HepG2 (cell line): ENCODE measurements around the gene NMNAT3. TPM values are rescaled to one million over a fixed set of nuclear protein-coding genes. Genes with fewer than 3 reads are reported as not detected.

Experiments used
- ATAC-seq: fragments of 200-7000 bp; cut with Tn5 transposase; 3 replicates; pipeline ENCODE4 v1.9.1; 2020; ENCODE audit warnings: mild to moderate bottlenecking, moderate library complexity
- BruUV-seq: library from RNA; stranded (reverse); fragments of 400-500 nt; replicated peaks from 2 replicates; lab custom pipeline; 2021; lab: Mats Ljungman, UMichigan
- CTCF ChIA-PET: fragments of 300-600 bp; formaldehyde crosslinking; extraction: SDS; loops from one replicate; lab custom pipeline; 2021; ENCODE audit warnings: low total read pairs, inconsistent platforms, low intra/inter-chr PET ratio; lab: Yijun Ruan, JAX
- POLR2A ChIA-PET: fragments of 350-600 bp; sonication (Branson Sonifier 250); formaldehyde crosslinking; loops from one replicate; lab custom pipeline; 2020; ENCODE audit warnings: antibody characterized with exemption, inconsistent platforms; lab: Yijun Ruan, JAX
- DNase-seq: peaks from one replicate; pipeline ENCODE4 v3.0.0-alpha.2; 2015; ENCODE audit warnings: low spot score
- FAIRE-seq: peaks from 3 replicates; lab custom pipeline; 2011; peaks lifted over from hg19 to GRCh38; lab: Jason Lieb, UNC
- H2AFZ ChIP-seq: one replicate; pipeline ENCODE4 v1.6.1; 2011; ENCODE audit warnings: low read length, inconsistent platforms
- H3K27ac ChIP-seq: fragments of 300-600 bp; 3 replicates; pipeline ENCODE4 v1.8.0; 2011; ENCODE audit warnings: mixed run types, mild to moderate bottlenecking, mixed read lengths, low read length, inconsistent platforms; ENCODE audit not compliant: insufficient read depth; ENCODE audit errors: extremely low read length
- H3K27me3 ChIP-seq, 2 experiments: fragments of 200-600 bp in 1 of 2; 2 replicates in 1 of 2; 3 replicates in 1 of 2; pipeline versions ENCODE4 v1.6.0 to v1.8.0; 2011; ENCODE audit warnings: low read length in 2 of 2, mild to moderate bottlenecking in 2 of 2, moderate library complexity in 2 of 2, inconsistent platforms in 1 of 2; ENCODE audit not compliant: insufficient read depth in 2 of 2, control insufficient read depth in 1 of 2
- H3K36me3 ChIP-seq, 2 experiments: fragments of 200-600 bp in 1 of 2; replicated peaks in 1 of 2; 2 replicates in 1 of 2; 3 replicates in 1 of 2; pipeline versions ENCODE4 v1.5.1 to v1.8.0; 2011; ENCODE audit warnings: low read length in 2 of 2, inconsistent platforms in 1 of 2; ENCODE audit not compliant: insufficient read depth in 2 of 2, control insufficient read depth in 1 of 2
- H3K4me1 ChIP-seq: 2 replicates; pipeline ENCODE4 v1.5.1; 2012; ENCODE audit warnings: low read length, inconsistent platforms; ENCODE audit not compliant: insufficient read depth
- H3K4me2 ChIP-seq: 2 replicates; pipeline ENCODE4 v1.6.0; 2011; ENCODE audit warnings: low read depth, low read length, inconsistent platforms
- H3K4me3 ChIP-seq, 3 experiments: fragments of 200-600 bp in 1 of 3; sonication (generic), shearing (Covaris generic) in 1 of 3; replicated peaks in 1 of 3; 2 replicates each; pipeline ENCODE4 v1.5.1; 2011 to 2016; ENCODE audit warnings: low read length in 3 of 3, inconsistent platforms in 2 of 3, low read depth in 2 of 3, mild to moderate bottlenecking in 2 of 3, control low read depth in 1 of 3, mixed read lengths in 1 of 3; ENCODE audit not compliant: insufficient read depth in 1 of 3
- H3K79me2 ChIP-seq: one replicate; pipeline ENCODE4 v1.6.1; 2011; ENCODE audit warnings: low read length, inconsistent platforms; ENCODE audit not compliant: insufficient read depth
- H3K9ac ChIP-seq: 2 replicates; pipeline ENCODE4 v1.6.0; 2011; ENCODE audit warnings: mild to moderate bottlenecking, low read depth, low read length, inconsistent platforms; ENCODE audit not compliant: insufficient read depth
- H3K9me3 ChIP-seq: 2 replicates; pipeline ENCODE4 v1.5.1; 2012; ENCODE audit warnings: mild to moderate bottlenecking, low read length
- H4K20me1 ChIP-seq: 2 replicates; pipeline ENCODE4 v1.6.0; 2011; ENCODE audit warnings: inconsistent platforms, mild to moderate bottlenecking, low read length, moderate library complexity; ENCODE audit not compliant: insufficient read depth
- FOXO1 ChIP-seq: sonication (generic); formaldehyde crosslinking; IDR thresholded peaks from 2 replicates; pipeline ENCODE4 v1.4.0; 2020; ENCODE audit warnings: missing genetic modification reagents
- HMGA1 ChIP-seq: sonication (generic); formaldehyde crosslinking; conservative IDR thresholded peaks from 2 replicates; pipeline ENCODE4 v1.4.0; 2020; ENCODE audit warnings: missing genetic modification reagents
- HNF4G ChIP-seq, 2 experiments: sonication (generic) in 1 of 2; formaldehyde crosslinking in 1 of 2; IDR thresholded peaks; 2 replicates each; pipeline versions ENCODE4 v1.4.0 to v1.6.1; 2011 to 2020; ENCODE audit warnings: borderline replicate concordance in 2 of 2, low read depth in 2 of 2, mild to moderate bottlenecking in 2 of 2, low read length in 1 of 2, missing genetic modification reagents in 1 of 2, moderate library complexity in 1 of 2
- PITX1 ChIP-seq: sonication (generic); formaldehyde crosslinking; IDR thresholded peaks from 2 replicates; pipeline ENCODE4 v1.5.1; 2020; ENCODE audit warnings: mild to moderate bottlenecking, missing genetic modification reagents
- PTBP1 ChIP-seq: fragments of 200-400 bp; formaldehyde crosslinking; IDR thresholded peaks from 2 replicates; pipeline ENCODE4 v1.6.1; 2018; ENCODE audit warnings: low read length, low read depth; ENCODE audit not compliant: poor library complexity, severe bottlenecking
- RAD21 ChIP-seq: fragments of 450-650 bp; formaldehyde crosslinking; IDR thresholded peaks from 2 replicates; pipeline ENCODE4 v1.5.0; 2020; ENCODE audit warnings: mild to moderate bottlenecking
- SMARCC2 ChIP-seq: fragments of 450-650 bp; IDR thresholded peaks from 2 replicates; pipeline ENCODE4 v1.6.1; 2017; ENCODE audit warnings: antibody characterized with exemption, mild to moderate bottlenecking
- TRAFD1 ChIP-seq: sonication (generic); formaldehyde crosslinking; IDR thresholded peaks from 2 replicates; pipeline ENCODE4 v1.5.1; 2020; ENCODE audit warnings: missing genetic modification reagents, mild to moderate bottlenecking, borderline replicate concordance
- ZNF253 ChIP-seq: sonication (generic); formaldehyde crosslinking; IDR thresholded peaks from 2 replicates; pipeline ENCODE4 v1.8.0; 2022; ENCODE audit warnings: mild to moderate bottlenecking, missing genetic modification reagents, borderline replicate concordance
- ZNF691 ChIP-seq: sonication (generic); formaldehyde crosslinking; IDR thresholded peaks from 2 replicates; pipeline ENCODE4 v1.4.0; 2020; ENCODE audit warnings: missing genetic modification reagents, low read depth, mild to moderate bottlenecking, borderline replicate concordance
- ZNF790 ChIP-seq: sonication (generic); formaldehyde crosslinking; IDR thresholded peaks from 2 replicates; pipeline ENCODE4 v1.8.0; 2022; ENCODE audit warnings: missing genetic modification reagents, mild to moderate bottlenecking, borderline replicate concordance
- ZSCAN30 ChIP-seq: sonication (generic); formaldehyde crosslinking; IDR thresholded peaks from 2 replicates; pipeline ENCODE4 v1.5.0; 2020; ENCODE audit warnings: mild to moderate bottlenecking, missing genetic modification reagents
- WGBS: methylation state at CpG from one replicate; pipeline ENCODE4 v1.1.6; 2017; ENCODE audit warnings: low lambda C conversion rate; 5-methylcytosine and 5-hydroxymethylcytosine counted together
- in situ Hi-C: cut with HindIII; loops from 2 replicates; pipeline ENCODE4 v1.10.0; 2017; ENCODE audit warnings: low pct_unique_long_range_greater_than_20kb; ENCODE audit not compliant: extremely low pct_ligation_motif_present
- intact Hi-C: fragments of 100-400 bp; cut with micrococcal nuclease; formaldehyde crosslinking; loops from one replicate; pipeline ENCODE4 v1.10.0; 2022; ENCODE audit not compliant: unreplicated experiment
- polyA plus RNA-seq, 8 experiments: library from polyadenylated mRNA; depleted of rRNA in 3 of 8; stranded (reverse) in 7 of 8; unstranded in 1 of 8; fragments of >200 nt; fragmentation: Illumina TruSeq in 4 of 8; extraction: Trizol in 4 of 8; gene quantifications; 2 replicates each; pipeline versions ENCODE4 v1.2.1 to v1.2.3, GENCODE V29; 2011 to 2016; ENCODE audit warnings: low read depth in 4 of 8, missing spikeins in 1 of 8, mixed read lengths in 1 of 8; ENCODE audit not compliant: insufficient read depth in 1 of 8
- total RNA-seq, 5 experiments: library from RNA; depleted of rRNA; stranded (reverse); fragments of >200 nt; fragmentation: Illumina TruSeq; extraction: Trizol; gene quantifications; 2 replicates each; pipeline ENCODE4 v1.2.3, GENCODE V29; 2016; ENCODE audit warnings: low read depth in 1 of 5

Gene NMNAT3
- total and polyA plus RNA-seq, 2 of the 13 experiments (the other 11 are each of a cell fraction or from before 2014, with no cell fraction given): 6.1 to 7.0 TPM

GRCh38 chr3:139687431-139687830 is 9.7 kb upstream of the NMNAT3 start:
- H3K79me2 ChIP-seq: no peaks in the 10 kb centered on the region
- DNase-seq: no peak
- no peaks in the 10 kb centered on the region for H3K36me3 ChIP-seq
- in situ Hi-C loops (no loop called here), intact Hi-C loops (no loop called here)
- 0% methylated on average over 1 of the region's 1 CpG for WGBS
- H2AFZ ChIP-seq: no peak overlapping the region
- H3K9ac ChIP-seq: no peak overlapping the region
- no peak for FAIRE-seq
- TF ChIP-seq HNF4G (IDR thresholded peaks at IDR 0.05; ENCODE audit: borderline replicate concordance, low read depth, low read length): no peak
- no peak for TF ChIP-seq HNF4G (CRISPR knock-in tag; IDR thresholded peaks at IDR 0.05; ENCODE audit: borderline replicate concordance, low read depth)
- no peak for TF ChIP-seq ZNF253
- TF ChIP-seq PITX1 (CRISPR knock-in tag): no peak
- TF ChIP-seq SMARCC2: no peak
- no peak for TF ChIP-seq ZSCAN30 (CRISPR knock-in tag)
- no peak for TF ChIP-seq RAD21
- TF ChIP-seq TRAFD1 (CRISPR knock-in tag): no peak
- TF ChIP-seq PTBP1: no peak
- TF ChIP-seq ZNF691: no peak
- TF ChIP-seq FOXO1 (CRISPR knock-in tag): no peak
- TF ChIP-seq HMGA1 (CRISPR knock-in tag): no peak
- TF ChIP-seq ZNF790 (CRISPR knock-in tag): no peak
- no peak overlapping the region for H3K27ac ChIP-seq
- H3K27me3 ChIP-seq: peaks cover 0 to 5% of the 10 kb centered on the region in 2 experiments; a peak in 1 of 5 replicates
- no peaks in the 10 kb centered on the region for H3K9me3 ChIP-seq
- H3K4me3 ChIP-seq: no peak overlapping the region
- ATAC-seq: no peak
- H3K4me1 ChIP-seq: no peaks in the 10 kb centered on the region
- no TSS peak for BruUV-seq
- no peaks in the 10 kb centered on the region for H4K20me1 ChIP-seq
- ChIA-PET CTCF (no interaction called here), POLR2A (no interaction called here)
- H3K4me2 ChIP-seq: no peak overlapping the region
